NOMO-1 treated with DMSO at 0.1 percent for 48 hours (cell line): ENCODE measurements around the gene ALX4.

Experiments used
- DNase-seq: peaks from one replicate; lab custom pipeline; 2025; ENCODE audit not compliant: unreplicated experiment; lab: John Stamatoyannopoulos, UW

ALX4 gene

DNA sequence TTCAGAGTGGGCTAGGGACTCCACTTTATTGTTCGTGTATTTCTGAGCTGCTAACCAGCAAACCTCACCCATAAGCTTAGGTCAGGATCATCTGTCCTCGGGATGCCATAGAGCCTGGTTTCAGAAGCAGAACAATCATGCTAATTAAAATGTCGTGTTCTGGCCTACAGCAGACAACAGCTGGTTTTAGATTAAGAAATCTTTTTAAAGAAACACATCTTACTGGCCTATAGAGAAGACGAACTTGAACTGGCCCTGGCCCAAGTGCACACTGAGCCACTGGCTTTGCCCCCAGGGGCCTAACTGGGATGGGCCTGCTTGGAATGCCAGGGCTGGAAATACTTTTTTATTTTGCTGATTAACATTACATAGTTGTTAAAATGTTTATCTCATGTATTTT is 63.2 kb downstream of the ALX4 start:
- no peak for DNase-seq

DNA sequence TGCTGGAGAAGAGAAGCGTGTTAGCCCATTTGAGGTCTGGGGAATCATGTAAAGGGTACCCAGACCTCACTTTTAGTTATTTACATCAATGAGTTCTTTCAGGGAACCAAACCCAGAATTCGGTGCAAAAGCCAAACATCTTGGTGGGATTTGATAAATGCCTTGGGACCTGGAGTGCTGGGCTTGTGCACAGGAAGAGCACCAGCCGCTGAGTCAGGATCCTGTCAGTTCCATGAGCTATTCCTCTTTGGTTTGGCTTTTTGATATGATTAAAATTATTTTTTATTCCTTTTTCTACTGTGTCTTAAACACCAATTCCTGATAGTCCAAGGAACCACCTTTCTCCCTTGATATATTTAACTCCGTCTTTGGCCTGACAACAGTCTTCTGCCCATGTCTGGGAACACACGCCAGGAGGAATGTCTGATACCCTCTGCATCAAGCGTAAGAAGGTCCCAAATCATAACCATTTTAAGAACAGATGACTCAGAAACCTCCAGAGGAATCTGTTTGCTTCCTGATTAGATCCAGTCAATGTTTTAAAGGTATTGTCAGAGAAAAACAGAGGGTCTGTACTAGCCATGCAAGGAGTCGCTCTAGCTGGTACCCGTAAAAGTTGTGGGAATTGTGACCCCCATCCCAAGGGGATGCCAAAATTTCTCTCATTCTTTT is 65.2 kb downstream of the ALX4 start:
- no peak for DNase-seq

DNA sequence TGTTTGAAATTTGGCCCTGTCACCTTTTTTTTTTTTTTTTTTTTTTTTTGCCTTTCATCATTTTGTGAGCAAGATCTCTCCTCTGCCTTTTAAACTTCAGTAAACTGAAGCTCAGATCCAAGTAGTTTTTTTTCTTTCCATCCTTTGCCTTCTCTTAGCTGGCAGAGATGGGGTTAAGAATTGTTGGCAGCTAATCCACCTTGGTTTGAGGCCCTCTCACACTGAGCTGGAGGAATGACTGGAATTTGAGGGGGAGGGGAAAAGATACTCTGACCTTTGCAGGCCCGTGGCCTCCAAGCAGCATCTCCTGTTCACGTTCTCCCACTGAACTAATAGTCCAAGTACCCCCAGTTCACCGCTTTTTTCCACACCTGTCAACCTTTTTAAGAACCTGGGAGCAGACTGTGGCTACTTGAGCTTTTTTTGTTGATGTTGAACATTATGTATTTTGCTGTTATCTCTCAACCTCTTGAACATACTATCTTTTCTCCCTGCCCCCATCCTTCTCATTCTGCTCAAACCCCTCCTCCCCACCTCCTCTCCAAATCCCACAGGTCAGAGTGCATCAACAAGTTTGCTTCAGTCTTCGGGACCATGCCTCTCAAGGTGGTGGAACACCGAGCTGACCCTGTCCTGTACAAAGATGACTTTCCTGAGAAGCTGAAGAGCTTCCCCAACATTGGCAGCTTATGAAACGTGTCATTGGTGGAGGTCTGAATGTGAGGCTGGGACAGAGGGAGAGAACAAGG is 66.2 kb downstream of the ALX4 start:
- DNase-seq = no peak

DNA sequence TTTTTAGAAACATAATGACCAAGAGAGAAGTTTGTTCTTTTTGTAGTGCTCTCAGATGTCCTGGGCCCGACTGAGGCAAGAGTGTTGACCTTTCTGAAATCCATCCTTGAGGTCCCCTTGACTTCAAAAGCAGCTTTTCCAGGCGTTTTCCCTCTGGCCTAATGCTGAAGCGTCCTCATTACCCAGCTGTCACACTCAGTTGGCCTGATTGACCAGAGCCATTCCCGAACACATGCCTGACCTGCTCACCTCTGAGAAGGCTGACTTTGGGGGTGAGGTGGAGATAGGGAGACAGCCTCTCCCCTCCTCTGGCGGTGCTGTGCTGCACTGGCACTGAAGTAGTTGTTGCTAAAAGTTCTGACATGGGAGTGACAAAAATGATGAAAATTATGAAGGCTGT is 66.9 kb downstream of the ALX4 start:
- no peak for DNase-seq

DNA sequence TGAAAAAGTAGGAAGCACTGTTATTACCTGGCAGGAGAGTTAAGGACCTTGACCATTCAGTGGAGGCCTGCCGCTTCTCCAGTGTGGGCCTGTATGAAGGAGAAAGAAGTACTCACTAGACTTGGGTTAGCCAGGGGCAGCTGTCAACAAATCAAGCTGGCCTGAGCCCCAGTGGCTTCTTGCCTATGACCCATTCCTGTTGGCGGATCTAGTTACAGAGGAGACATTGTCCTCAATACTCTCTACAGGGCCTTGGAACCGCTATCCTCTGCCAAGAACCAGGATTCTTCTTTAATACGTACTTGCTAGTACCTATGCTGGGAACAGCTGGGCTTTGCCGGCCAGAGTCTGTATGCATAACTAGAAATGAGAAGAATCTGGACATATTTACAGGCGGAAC is 68.1 kb downstream of the ALX4 start:
- DNase-seq = no peak

DNA sequence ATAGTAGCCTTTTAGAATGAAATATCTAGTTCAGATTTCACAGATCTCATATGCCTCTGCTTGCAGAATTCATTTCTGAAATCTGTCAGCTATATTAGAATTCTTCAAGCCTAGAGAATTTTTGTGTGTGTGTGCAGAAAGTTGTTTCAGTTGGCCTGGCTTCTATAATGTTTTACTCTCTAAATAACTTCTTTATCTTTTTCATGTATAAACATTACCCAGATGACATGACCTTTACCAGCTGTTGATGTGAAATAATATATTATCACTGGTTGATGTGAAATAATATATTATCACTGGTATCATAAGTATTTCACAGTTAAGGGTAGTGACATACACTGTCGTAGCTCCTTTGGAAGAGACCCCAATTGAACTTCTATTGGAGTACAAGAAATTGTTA is 72.8 kb downstream of the ALX4 start:
- no peak for DNase-seq

DNA sequence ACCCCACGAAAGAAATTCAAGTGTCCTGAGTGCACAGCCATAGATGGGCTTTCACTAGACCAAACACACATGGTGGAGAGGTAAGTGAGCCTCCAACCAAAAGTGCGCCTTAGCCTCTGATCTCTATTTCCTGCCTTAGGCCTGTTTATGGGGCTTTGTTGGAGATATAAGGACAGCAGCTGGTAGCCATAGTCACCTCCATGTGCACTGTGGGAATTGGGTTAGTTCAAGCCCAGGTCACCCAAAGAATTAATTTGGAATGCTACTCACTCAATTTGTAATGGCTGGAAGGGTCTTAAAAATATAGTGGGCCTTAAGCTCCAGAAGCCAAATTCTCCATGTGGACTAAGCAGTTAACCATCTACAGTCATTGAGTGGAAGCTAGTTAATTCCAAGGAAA is 73.6 kb downstream of the ALX4 start:
- no peak for DNase-seq

DNA sequence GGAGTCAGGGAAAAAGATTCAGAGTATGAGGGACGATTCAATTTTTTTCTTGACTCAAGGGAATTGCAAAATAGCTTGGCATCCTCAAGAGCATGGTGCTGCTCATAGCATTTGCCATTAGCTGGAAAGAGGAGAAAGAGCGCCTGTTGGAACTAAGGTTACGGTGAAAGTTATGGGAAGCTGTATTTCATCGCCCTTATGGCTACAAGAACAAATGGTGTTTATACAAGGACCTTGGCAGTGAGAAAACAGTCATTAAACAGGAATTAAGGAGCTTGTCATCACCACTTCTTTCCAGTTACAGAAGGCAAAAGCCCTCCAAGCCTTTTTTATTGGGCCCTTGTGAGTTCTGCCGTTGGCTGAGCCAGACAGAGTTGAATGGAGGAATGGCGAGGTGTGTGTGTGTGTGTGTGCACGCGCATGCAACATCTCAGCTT is 74.2 kb downstream of the ALX4 start:
- DNase-seq = no peak

DNA sequence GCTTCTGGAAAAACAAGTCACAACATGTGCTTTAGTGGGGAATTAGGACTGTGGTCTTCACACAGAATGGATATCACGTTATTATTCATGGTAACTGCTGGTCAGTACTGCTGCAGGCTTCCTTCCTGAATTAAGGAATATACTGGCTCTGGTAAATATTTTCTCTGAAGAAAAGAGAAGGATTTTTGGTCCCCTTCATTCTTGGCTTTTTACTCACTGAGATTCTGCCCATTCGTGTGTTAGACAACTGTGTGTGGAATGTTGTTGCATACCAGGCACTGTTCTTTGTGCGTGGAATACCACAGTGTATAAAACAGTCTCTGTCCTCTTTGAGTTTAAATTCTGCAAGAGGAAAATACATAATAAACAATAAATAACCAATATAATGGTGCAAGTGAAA is 80.3 kb downstream of the ALX4 start:
- DNase-seq = no peak

DNA sequence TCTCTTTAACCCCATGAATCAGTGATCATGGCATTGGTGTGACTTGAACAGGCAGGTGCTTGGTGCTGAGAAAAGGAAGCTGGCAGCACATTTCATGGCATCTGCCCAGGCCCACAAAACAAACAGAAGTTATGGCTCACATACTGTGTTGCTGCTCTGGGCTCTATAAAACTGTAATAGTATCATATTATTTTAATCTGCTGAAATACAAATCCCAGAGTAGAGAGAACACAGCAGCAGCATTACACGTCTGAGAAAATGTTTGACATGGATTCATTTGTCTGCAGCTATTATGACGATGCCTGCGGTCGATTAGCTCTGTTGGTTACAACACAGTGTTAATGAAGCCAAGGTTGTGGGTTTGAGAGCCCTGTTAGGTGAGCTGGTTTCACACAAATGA is 80.8 kb downstream of the ALX4 start:
- no peak for DNase-seq

DNA sequence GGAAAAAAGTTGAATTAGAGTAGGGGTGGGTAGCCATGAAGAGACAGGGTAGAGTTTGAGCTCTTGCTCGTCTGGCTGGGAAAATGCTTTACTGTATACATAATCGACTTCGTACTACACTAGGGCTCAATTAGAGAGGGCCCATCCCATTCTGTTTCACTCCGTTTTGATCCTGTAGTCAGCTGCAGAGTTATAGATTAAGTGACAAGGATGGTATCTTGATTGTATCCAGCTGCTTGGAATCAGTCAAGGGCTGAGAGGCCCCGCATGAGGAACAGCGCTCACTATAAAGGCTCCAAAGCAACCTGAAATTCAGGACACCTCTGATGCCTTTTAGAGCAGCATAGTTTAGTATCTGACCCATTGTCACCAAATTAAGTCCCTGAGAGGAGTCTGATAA is 81.6 kb downstream of the ALX4 start:
- no peak for DNase-seq

DNA sequence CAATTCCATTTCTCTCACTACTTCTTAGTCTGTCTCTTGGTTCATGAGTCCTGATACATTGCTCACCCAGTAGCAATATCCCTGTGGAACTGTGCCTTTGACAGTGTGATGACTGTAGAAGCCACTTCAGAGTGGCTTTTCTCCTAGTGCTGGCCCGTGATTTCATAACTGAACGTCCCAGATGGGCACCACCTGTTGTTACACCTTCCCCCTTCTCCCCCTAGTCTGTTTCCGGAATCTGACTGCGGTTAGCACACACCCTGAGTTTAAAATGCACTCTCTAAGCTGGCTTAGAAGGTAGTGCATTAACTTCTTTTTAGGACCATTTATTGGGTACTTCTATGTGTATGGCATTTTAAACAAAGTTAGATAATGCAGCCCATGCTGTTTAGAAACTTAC is 83.0 kb downstream of the ALX4 start:
- DNase-seq = no peak

DNA sequence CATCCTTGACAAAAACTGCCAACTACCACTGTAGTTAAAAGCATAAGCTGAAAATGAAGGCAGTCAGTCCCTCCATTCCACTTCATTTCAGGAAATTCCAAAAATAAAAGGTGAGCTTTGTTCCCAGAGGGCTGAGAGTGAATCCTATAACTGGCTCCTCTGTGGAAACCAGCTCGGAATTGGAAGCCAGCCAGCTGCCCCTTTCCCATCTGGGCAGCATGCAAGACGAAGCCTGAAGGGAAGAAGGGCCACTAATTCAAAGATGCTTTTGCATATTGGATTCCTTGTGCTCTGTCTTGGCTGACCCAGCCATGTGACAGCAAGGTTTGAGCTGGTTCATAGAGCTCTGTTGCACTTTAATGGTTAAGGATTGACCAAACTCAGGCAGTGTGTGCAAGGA is 83.4 kb downstream of the ALX4 start:
- no peak for DNase-seq

DNA sequence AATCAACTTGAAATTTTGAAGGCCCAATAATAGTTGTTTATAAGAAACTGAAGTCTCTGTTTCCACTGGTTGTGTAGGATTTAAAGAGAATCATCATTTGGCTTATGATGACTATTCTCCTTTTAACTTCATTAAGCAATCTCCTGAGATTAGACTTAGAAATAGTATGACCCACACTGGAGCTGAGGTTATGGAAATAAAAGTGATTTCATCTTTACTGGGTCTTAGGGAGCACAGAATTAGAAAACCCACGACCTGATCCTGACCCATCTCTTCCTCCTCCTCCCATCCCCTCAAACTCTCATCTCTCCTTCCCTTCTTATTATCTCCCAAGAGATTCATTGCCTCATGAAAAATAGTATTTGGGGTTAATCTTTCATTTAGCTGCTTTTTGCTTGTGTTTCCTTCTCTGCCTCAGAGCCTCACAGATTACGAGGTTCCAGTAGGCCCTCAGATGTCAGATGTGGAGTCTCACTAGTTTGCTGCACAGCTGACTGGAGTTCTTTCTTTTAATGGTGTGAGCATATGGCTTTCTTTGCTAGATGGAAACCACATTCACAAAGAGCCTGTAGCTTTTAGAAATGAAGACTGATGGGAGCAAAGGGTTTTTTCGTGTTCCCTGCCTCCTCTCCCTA is 85.0 kb downstream of the ALX4 start:
- DNase-seq = no peak

DNA sequence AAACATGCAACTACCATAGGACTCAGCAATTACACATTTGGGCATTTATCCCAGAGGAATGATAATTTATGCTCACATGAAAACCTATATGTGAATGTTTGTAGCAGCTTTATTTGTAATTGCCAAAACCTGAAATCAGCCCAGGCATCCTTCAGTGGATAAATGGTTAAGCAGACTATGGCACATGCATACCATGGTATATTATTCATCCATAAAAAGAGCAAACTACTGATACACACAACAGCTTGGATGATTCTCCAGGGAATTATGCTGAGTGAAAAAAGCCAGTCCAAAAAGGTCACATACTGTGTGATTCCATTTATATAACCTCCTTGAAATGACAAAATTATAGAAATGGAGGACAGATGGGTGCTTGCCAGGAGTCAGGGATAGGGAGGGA is 86.7 kb downstream of the ALX4 start:
- no peak for DNase-seq

DNA sequence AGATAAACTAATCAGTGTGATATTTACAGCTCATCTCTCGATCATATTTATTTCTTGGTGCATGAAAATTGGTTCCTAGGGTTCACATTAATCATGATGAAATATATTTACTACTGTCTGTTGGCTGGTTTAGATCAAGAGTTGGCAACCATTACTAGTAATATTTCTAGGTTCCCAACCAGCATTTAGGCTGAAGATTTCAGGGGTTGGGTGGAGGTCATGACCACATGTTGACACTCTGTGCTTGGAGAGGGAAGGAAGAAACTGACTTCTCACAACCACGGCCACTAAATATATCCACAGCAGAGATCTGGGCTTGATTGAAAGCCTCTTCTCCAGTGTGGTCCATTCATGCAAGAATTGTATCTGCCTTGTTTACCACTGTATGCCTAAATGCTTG is 87.9 kb downstream of the ALX4 start:
- no peak for DNase-seq

DNA sequence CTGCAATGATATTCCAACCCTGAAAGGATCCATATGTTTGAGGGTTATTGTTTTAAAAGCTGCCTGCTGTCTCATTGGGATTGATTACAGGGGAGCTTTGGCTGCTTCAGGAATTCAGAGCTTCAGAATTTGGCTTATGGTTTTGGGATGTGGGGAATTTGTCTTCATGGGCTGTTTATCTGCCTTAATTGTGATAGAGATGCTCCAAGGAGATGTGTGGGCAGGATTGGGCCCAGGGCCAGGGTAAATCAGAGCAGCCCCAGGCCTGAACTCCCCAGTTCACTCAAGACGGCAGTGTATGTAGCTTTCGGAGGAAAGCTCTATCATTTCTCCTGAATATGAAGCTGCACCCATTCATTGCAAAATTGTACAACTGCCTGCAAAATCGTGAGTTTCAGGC is 88.5 kb downstream of the ALX4 start:
- DNase-seq = no peak

DNA sequence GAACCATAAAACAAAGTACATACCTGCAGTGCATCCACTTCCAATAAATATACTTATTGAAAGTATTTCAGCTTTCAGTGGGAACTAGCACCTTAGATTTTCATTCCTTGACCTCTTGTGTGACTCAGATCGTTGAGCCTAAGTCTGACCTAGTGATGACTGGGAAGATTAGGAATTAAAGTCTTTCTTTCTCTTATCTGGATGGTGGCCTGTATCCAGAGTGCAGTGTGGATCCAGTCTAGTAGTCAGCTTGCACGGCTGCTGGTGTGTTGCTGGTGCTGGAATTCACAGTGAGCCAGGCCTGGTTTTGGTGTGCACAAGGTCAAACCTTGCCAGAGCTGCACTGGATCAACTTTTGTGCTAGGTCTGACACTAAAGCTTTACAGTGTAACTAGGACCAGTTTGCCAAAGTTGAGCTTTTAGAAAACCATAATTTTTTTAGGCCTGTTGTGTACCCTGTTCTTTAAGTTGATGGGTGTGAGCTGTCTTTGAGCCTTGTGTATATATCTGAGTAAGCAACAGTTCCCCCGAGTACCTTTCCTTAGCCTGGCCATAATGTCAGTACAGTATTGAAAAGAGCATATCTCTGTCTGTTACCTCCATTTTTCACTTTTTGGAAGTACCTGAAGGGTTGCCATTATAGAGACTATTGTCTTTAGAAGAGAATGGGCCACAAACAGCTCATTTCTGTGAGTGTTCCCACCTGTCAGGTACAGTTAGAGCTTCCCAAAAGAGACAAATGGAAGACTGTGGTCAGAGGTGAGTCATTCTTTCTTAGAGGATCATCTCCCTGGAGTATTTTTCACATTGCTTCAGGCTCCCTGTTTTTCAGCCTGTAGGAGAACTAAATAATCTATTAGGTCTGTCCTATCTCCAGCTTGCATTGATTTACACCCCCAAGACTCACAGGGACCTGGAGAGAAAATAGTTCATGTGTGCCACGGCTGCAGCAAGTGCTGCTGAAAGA is 89.8 kb downstream of the ALX4 start:
- DNase-seq = no peak

DNA sequence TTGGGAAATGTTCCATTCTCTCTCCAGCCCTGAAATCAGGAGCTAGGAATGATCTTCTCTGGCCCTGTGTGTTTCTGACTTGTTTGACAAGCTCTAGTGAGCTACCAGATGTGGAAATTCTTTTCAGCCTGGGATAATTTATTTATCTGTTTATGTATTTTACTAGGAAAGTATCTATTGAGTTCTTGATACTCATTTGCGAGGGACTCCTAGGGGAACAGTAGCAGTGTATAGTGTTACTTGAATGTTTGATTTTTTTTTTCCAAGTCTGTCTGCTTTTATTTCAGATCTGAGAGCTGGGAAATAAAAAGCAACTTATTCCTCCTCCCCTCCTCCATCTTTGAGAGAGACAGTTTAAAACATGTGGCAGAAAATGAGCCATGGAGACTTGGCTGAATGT is 92.5 kb downstream of the ALX4 start:
- no peak for DNase-seq

DNA sequence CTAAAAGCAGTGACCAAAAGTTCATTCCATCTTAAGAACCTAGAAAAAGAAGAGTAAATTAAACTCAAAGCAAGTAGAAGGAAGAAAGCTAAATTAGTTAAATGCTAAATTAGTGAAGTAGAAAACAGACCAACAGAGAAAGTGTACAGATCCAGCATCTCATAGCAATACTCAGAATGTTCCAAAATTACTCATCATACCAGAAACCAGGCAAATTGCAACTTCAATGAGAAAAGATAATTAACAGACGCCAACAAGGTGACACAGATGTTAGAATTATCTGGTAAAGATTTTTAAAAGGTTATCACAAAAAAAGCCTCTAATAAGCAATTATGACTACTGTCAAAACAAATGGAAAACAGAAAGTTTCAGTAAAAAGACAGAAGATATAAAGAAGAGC is 96.8 kb downstream of the ALX4 start:
- no peak for DNase-seq

DNA sequence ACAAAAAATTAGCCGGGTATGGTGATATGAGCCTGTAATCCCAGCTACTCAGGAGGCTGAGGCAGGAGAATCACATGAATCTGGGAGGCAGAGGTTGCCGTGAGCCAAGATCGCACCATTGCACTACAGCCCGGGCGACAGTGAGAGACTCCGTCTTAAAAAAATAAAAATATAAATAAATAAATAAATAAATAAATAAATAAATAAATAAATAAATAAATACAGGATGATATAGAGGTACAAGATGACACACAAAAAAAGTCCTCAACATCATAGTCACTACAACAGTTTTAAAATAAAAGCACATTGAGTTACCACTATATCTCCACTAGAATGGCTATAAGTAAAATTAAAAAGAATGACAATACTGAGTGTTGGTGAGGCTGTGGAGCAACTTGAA is 97.8 kb downstream of the ALX4 start:
- no peak for DNase-seq
